ENCODE measurements around the gene SCN4B. TPM values are rescaled to one million over a fixed set of nuclear protein-coding genes. Genes with fewer than 3 reads are reported as not detected.

Gene SCN4B
- total and polyA plus RNA-seq, 2 of the 4 experiments (the other 2 are of a cell fraction): 0.18 to 0.44 TPM

GRCh38 chr11:118135051-118135795 is 17.4 kb downstream of the SCN4B start:
- Histone ChIP-seq H3K23ac (ENCODE audit: low read depth, low read length) (no peak overlapping the region), H3K9me1 (ENCODE audit: insufficient read depth, low read length) (no peaks in the 10 kb centered on the region), H3K27me3 (ENCODE audit: control insufficient read depth, insufficient read depth, low read length) (peaks cover 9% of the 10 kb centered on the region), H2BK15ac (ENCODE audit: low read depth, low read length) (no peak overlapping the region), H4K8ac (ENCODE audit: low read depth in 2 of 2, low read length in 2 of 2) (no peak overlapping the region), H3K4me3 (ENCODE audit: insufficient read depth, low read depth, low read length) (no peak overlapping the region), H2BK5ac (ENCODE audit: low read depth, low read length, poor library complexity, severe bottlenecking) (no peak overlapping the region), H3K9ac (ENCODE audit: low read depth, low read length) (no peak overlapping the region), H3K4ac (ENCODE audit: low read depth, low read length) (no peak overlapping the region), H3K36me3 (ENCODE audit: control insufficient read depth, insufficient read depth, low read length) (no peaks in the 10 kb centered on the region), H3K4me1 (ENCODE audit: control insufficient read depth, insufficient read depth, low read length) (no peaks in the 10 kb centered on the region), H4K5ac (ENCODE audit: low read depth, low read length) (no peak overlapping the region), H3K4me2 (ENCODE audit: low read depth, low read length) (no peak overlapping the region), H2BK20ac (ENCODE audit: low read depth, low read length) (no peak overlapping the region), H3K14ac (replicated peaks; ENCODE audit: low read depth, low read length) (no peak overlapping the region), H3K9me3 (ENCODE audit: control insufficient read depth, insufficient read depth, low read length) (no peaks in the 10 kb centered on the region), H3K56ac (ENCODE audit: extremely low read depth, insufficient read depth, low read length) (no peak overlapping the region), H2AK9ac (replicated peaks; ENCODE audit: low read depth, low read length, poor library complexity) (no peak overlapping the region), H4K20me1 (ENCODE audit: insufficient read depth, low read length) (no peaks in the 10 kb centered on the region), H3K27ac (ENCODE audit: insufficient read depth, low read length) (no peak overlapping the region), H2AFZ (replicated peaks; ENCODE audit: low read length, poor library complexity) (no peak overlapping the region), H2AK5ac (ENCODE audit: low read depth, low read length) (no peak overlapping the region), H3K79me1 (ENCODE audit: low read depth in 1 of 2, low read length in 2 of 2) (no peaks in the 10 kb centered on the region), H2BK120ac (ENCODE audit: low read depth, low read length) (no peak overlapping the region), H4K91ac (ENCODE audit: insufficient read depth, low read depth, low read length) (no peak overlapping the region), H3K18ac (ENCODE audit: low read depth, low read length) (no peak overlapping the region)
- TF ChIP-seq ELK1 (IDR thresholded peaks at IDR 0.05; ENCODE audit: borderline replicate concordance, low read depth, low read length): no peak
- TF ChIP-seq POLR2A (IDR thresholded peaks at IDR 0.05; ENCODE audit: low read depth, low read length): no peak
- TF ChIP-seq CHD1 (IDR thresholded peaks at IDR 0.05; ENCODE audit: low read depth, low read length): no peak
- no peak for TF ChIP-seq FOS (IDR thresholded peaks at IDR 0.05; ENCODE audit: low read depth, low read length)
- TF ChIP-seq CTCF (conservative IDR thresholded peaks at IDR 0.05; ENCODE audit: low read depth, low read length): no peak
- no peak for TF ChIP-seq RCOR1 (IDR thresholded peaks at IDR 0.05; ENCODE audit: insufficient replicate concordance, low read length)
- no peak for TF ChIP-seq RAD21 (IDR thresholded peaks at IDR 0.05; ENCODE audit: low read length)
- no peak for TF ChIP-seq SMC3 (IDR thresholded peaks at IDR 0.05; ENCODE audit: low read depth, low read length)
- TF ChIP-seq CEBPB (IDR thresholded peaks at IDR 0.05; ENCODE audit: low read depth, low read length): no peak
- no peak for TF ChIP-seq RFX5 (IDR thresholded peaks at IDR 0.05; ENCODE audit: low read depth, low read length)
- no peak for TF ChIP-seq USF2 (IDR thresholded peaks at IDR 0.05; ENCODE audit: low read depth, low read length)
- dilution Hi-C loops (cut with HindIII; ENCODE audit: low sequenced_read_pairs, unreplicated experiment) (no loop called here), intact Hi-C loops (cut with micrococcal nuclease) (no loop called here), in situ Hi-C loops (cut with MboI; ENCODE audit: low sequenced_read_pairs) (no loop called here)
- WGBS, 2 experiments (ENCODE audit: extremely low coverage in 2 of 2, insufficient read length in 1 of 2): no CpG with 5 or more reads among the region's 7 CpGs
- no peak for DNase-seq
- POLR2A ChIA-PET (ENCODE audit: unreplicated experiment): no interaction called here
- BruUV-seq (replicated peaks): no TSS peak
- ATAC-seq (ENCODE audit: low read depth): no peak
- CTCF ChIA-PET: no interaction called here
